HG03025 (cell line): ENCODE results near the gene SLC6A19.
"Not testable (repeated sequence)": the region's sequence is repeated elsewhere in the genome, so short reads cannot be mapped to it uniquely, and the experiment has no call there.

Source experiments
- ATAC-seq: cut with Tn5 transposase; IDR thresholded peaks from one replicate; pipeline ENCODE4 v1.9.1; 2021; ENCODE audit warnings: mild to moderate bottlenecking, moderate library complexity; ENCODE audit not compliant: unreplicated experiment, low FRiP score

SLC6A19 gene

GRCh38 chr5:1217596-1218206, 16.3 kb downstream of the SLC6A19 start:
- no peak for ATAC-seq

GRCh38 chr5:1218351-1219080, 17.1 kb downstream of the SLC6A19 start:
- no peak for ATAC-seq

- no peak for ATAC-seq
These were observed 17.8 kb downstream of the SLC6A19 start for GRCh38 chr5:1219098-1219767.

GRCh38 chr5:1219768-1220100, 18.3 kb downstream of the SLC6A19 start:
- no peak for ATAC-seq

- no peak for ATAC-seq
These were observed 19.0 kb downstream of the SLC6A19 start for GRCh38 chr5:1220351-1220750.

GRCh38 chr5:1220831-1221230, 19.4 kb downstream of the SLC6A19 start:
- ATAC-seq = no peak

- no peak for ATAC-seq
These were observed 20.3 kb downstream of the SLC6A19 start for GRCh38 chr5:1221721-1222120.

- no peak for ATAC-seq
These were observed 20.8 kb downstream of the SLC6A19 start for GRCh38 chr5:1222147-1222546.

- ATAC-seq = no peak
These were observed 21.4 kb downstream of the SLC6A19 start for GRCh38 chr5:1222621-1223277.

GRCh38 chr5:1223278-1223670, 21.9 kb downstream of the SLC6A19 start:
- ATAC-seq = no peak

- ATAC-seq = no peak
These were observed 23.2 kb downstream of the SLC6A19 start for GRCh38 chr5:1224631-1225030.

- ATAC-seq = no peak
These were observed 23.7 kb downstream of the SLC6A19 start, which contains the start of gene SLC6A18 for GRCh38 chr5:1225081-1225480. Gene SLC6A18 (plus strand): TSS chr5:1225381. CDS start chr5:1225478, 97 bp downstream.

GRCh38 chr5:1226231-1226630, 24.8 kb downstream of the SLC6A19 start:
- ATAC-seq = no peak

GRCh38 chr5:1226839-1227581, 25.6 kb downstream of the SLC6A19 start:
- ATAC-seq = no peak

- no peak for ATAC-seq
These were observed 26.3 kb downstream of the SLC6A19 start for GRCh38 chr5:1227667-1228066.

GRCh38 chr5:1228120-1228519, 26.7 kb downstream of the SLC6A19 start:
- ATAC-seq = no peak

- ATAC-seq = not testable (repeated sequence)
These were observed 27.6 kb downstream of the SLC6A19 start for GRCh38 chr5:1229023-1229422.

GRCh38 chr5:1229822-1230221, 28.4 kb downstream of the SLC6A19 start:
- no peak for ATAC-seq

GRCh38 chr5:1230551-1230950, 29.2 kb downstream of the SLC6A19 start:
- no peak for ATAC-seq

GRCh38 chr5:1231354-1231905, 30.0 kb downstream of the SLC6A19 start:
- ATAC-seq = no peak
